CD4-positive, alpha-beta T cell treated with Interleukin-6 at 100 ng/mL for 8 hours (primary cell): ENCODE data around the gene COCH.

Source experiments
- DNase-seq: peaks from one replicate; pipeline ENCODE4 v3.0.0-alpha.2; 2020; ENCODE audit warnings: mixed read lengths, low spot score

The COCH gene

DNA sequence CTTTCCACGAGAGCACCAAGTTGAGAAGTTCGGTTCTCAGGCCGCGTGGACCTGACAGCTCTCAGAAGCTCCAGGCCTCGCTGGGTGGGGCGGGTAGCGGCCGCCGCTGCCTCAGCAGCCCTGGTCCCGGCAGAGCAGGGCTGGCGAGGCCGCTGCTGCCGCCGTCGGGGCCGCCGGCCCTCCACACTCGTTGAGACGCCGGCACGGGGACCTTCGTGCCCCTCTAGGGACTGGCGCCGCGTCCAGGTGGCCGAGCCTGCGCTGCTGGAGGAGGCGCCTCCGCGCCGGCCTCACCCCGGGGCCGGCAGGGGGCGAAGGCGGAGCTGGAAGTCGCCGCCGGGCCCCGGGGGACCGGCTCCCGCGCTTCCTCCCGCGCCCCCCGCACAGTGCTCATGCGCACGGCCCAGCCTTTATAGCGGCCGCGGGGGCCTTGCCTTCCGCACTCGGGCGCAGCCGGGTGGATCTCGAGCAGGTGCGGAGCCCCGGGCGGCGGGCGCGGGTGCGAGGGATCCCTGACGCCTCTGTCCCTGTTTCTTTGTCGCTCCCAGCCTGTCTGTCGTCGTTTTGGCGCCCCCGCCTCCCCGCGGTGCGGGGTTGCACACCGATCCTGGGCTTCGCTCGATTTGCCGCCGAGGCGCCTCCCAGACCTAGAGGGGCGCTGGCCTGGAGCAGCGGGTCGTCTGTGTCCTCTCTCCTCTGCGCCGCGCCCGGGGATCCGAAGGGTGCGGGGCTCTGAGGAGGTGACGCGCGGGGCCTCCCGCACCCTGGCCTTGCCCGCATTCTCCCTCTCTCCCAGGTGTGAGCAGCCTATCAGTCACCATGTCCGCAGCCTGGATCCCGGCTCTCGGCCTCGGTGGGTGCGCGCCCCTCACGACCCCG, at the start of gene COCH:
COCH (plus strand) TSS at position 440 of the 879 bp plus-strand sequence; CDS start at position 820, 380 bp downstream.
- no peak for DNase-seq

DNA sequence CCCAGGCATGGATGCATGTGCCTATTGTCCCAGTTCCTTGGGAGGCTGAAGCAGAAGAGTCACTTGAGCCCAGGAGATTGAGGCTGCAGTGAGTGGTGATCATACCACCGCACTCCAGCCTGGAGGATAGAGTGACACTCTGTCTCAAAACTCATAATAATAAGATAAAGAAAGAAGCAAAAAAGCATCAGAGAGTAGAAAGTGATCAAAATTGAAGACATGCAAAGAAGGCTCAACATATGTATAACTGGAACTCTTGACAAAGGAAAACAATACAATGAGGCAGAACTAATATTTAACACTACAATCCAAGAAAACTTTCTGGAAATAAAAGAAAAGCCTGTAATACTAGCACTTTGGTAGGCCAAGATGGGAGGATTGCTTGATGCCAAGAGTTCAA, 48.3 kb upstream of the COCH start:
- no peak for DNase-seq

DNA sequence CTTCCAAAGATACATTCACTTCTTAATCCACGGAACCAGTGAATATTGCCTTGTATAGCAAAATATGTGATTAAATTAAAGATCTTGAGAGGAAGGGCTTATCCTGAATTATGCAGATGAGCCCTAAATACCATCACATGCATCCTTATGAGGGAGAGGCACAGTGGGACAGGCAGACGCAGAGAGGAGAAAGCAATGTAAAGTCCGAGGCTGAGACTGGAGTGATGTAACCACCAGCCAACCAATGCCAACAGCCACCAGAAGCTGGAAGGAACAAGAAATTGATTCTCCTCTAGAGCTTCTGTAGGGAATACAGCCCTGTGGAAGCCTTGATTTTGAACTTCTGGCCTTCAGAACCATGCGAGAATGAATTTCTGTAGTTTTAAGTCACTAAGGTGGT, 44.5 kb upstream of the COCH start:
- no peak for DNase-seq

DNA sequence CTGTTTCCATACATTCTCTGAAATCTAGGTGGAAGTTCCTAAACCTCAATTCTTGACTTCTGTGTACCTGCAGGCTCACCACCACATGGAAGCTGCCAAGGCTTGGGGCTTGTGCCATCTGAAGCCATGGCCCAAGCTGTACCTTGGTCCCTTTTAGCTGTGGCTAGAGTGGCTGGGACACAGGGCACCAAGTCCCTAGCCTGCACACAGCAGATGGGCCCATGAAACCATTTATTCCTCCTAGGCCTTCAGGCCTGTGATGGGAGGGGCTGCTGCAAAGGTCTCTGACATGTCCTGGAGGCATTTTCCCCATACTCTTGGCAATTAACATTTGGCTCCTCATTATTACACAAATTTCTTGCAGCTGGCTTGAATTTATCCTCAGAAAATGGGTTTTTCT, 40.0 kb upstream of the COCH start:
- DNase-seq: no peak

DNA sequence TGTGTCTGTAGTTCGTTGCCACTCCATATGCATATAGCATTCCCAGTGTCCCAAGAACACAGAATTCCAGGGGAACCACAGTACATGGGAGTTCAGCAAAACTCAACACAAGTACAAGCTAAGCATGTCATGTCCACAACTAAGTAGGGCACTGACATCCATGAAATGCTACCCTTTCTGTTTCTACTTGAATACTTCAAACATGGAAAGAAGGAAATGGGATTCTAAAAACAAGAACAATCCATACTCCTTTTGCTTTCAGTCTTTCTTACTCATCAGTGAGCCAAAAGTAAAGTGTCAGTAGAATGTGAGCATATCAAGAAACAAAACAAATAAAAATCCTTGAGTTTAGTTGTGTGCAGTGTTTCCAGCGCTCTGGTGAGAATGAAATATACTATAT, 36.0 kb upstream of the COCH start:
- no peak for DNase-seq

DNA sequence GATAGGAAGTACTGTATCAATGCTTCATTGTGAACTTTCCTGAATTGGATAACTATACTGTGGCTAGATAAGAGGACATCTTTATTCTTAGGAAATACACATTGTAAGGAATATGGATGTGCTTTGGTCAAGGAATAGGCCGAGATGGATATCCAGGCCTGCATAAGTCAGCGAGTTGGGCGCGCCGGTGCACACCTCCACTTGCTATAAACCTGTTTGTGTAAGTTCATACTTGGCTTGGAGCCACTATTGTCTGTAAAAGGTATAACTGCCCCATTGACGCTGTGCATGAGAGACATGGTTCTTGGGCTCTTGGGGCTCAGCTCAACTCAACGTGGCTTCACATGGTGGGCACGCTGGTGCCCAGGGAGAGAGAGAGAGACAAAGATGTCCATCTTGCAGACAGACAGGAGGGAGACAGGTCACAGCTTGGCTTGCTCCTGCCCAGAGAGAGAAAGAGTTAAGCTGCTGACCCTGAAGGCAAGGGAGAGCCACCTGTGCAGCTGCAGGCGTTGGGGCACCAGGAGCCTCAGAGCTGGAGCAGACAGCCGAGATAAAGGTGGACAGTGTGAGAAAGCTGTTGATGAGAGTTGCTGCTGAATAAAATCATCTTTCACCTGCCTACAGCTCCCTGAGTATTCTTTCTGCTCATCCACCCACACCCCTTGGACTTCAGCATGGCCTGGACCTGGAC, 34.1 kb upstream of the COCH start:
- no peak for DNase-seq

DNA sequence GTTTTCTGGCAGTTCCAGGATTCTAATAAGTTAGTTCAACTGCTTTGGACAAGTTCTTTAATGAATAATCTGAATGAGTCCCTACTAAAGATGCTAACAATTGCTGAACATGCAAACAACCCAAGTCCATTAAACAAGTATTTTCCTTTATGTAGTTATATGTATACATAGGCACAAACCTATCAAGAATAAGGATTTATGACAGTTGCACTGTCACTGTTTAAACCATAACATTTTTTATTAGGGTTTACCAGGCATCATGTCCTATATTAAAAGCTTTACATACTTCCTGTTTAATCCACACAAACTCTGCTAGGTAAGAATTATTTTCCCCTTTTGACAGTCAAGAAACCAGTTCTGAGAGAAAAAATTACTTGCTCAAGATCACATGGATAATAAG, 31.9 kb upstream of the COCH start:
- no peak for DNase-seq

DNA sequence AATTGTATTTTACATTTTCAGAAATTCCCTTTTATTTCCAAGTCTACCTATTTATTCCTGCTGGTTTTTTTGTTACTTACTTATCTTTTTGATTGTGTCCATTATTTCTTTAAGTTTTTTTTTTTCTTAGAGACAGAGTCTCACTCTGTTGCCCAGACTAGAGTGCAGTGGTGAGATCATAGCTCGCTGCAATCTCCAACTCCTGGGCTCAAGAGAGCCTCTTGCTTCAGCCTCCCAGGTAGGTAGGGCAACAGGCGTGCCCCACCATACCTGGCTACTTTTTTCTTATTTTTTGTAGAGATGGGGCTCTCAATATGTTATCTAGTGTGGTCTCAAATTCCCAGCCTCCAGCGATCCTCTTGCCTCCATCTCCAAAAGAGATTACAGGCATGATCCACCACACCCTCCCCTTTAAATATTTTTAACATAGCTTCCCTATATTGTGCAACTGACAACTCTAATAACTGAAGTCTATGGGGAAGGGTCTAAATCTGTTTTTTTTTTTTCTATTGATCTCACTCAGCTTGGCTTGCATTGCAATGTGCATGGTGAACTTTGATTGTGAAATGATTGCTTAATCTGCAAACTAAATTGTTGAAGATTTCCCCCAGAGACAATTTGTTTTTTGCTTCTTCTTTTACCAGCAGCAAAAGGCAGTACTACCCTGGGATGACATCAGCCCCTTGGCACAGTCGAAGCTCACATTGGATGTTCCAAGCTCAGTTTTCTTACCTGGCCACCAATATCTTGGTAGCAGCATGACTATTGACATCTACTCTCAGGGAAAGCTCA, 25.7 kb upstream of the COCH start:
- DNase-seq: no peak

DNA sequence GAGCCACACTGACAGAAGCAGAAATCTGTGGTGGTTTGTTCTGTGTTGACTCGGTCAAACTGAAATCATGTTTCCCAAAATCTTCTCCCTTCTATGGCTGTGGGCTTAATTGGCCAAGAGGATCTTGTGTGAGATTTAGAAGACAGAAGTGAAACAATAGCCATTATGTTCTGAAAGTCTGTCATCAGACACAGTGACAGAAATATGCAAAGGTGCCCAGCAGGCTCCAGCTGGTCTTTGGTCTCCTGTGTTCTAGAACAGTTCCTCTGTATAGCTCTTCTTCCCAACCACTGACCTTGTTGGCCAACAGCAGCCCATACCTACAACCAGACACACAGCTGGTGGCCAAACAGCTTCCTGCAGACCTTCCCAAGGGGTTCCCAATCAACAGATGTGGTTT, 25.0 kb upstream of the COCH start:
- no peak for DNase-seq

DNA sequence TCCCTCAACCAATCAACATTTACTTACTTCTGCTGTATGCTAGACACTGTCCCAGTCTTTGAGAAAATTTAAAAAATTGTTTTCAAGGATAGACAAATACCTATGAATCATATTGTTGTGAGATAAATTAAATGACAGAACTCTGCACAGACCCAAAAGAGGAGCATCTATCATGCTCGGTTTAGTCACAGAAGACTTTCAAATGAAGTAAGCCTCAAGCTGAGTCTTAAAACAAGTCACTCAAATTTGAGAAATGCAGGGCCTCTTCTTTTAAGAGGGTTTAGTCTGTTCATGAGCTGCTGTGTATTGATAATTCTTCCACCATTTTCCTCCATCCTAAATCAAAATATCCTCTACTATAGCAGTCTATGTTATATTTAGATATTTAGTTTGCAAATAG, 24.4 kb upstream of the COCH start:
- no peak for DNase-seq

DNA sequence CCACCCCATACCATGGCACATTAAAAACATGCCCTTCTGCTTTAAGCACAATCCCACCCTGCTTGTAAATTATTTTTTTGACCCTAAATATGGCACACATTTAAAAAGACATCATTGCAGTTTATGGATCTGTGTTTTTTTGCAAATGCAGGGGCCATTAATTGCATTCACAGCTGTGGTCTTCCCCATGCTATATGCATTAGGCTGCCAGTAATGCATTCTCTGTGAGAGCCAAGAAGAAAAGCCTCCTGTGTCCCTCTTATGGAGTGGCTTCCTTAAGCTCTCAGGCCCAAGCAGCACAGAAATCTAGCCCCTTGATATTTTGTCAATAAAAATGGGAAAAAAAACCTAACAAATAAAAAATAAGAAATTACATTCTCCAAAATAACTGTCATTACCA, 20.4 kb upstream of the COCH start:
- no peak for DNase-seq

DNA sequence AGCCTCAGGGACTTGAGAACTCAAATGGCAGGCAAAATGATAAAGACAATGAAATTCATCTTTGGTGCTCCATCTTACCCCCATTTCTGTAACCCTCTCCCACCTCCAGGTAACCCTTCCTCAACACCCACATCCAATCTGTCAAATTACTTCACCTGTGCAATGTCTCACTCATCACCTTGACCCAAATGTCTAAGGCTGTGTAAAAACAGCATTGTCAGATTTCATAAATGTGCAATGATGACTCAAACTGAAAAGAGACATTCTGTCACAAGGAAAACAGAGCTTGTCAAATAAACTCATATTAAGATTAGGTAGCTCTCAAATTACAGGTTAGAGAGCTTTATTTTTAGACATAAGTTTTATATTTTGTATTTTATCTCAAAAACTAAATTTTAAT, 19.9 kb upstream of the COCH start:
- DNase-seq: no peak

DNA sequence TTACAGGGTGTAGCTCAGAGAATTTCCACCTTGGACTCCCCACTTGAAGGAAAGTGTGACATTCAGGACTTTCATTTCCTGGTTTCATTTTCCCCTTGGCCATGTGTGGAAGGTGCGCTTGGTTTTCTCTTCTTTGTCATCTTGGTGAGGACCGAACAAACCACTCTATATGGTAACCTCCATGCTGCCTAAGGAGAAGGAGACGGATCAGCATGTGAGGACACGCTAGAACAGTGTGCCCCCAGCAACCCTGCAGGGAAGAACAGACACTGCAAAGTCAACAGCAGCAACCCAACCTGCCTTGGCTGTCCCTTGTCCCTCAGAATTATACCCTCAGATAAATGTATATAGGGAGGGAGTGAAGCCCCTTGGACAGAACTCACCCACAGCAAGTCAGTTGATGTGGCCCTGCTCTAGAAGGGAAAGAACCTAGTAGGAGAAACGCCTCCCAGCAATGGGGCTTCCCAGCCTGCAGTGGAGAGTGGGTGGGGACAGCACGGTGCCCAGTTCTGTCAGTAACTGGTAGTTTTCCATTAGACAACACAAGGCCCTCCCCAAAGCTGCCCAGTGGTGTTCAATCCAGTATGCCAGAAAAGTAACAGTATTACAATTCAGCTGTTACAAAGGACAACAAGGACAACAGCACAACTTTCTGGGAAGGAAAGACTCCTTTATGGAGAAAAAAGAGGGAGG, 18.9 kb upstream of the COCH start:
- DNase-seq: no peak

DNA sequence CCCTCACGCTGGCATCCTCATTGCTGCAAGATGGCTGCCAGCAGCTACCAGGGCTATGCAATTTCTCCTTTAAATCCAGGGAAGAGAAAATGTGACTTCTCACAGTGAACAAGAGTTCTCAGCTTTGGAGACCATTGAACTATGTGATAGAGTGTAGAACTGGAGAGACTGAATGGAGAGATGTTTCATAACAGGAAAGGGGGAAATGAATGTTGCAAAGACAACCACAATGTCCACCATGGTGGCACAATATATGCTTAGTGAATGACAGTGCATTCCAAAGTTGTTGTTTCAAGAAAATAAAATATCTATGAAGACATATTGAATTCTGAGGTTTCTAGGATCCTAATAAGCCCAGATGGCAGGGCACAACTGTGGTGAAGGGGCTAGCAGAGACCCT, 13.2 kb upstream of the COCH start:
- no peak for DNase-seq

DNA sequence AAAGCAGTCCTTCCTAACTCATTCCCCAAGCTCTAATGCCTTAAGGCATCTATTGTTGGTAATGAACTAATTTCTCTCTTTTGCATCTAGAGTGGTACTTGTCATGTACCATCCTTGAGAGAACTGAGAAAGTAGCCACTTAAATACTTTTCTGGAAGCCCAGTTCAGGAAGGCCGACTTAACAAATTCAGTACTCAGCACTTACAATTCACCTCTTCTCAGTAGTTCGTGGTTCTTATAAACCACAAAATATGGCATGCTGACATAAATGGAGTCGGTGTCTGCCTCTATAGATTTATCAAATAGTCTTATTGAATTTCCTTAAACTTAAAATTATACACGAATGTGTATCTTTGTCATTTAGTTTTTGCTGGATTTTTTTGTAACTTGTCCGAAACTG, 9.4 kb upstream of the COCH start:
- DNase-seq: no peak

DNA sequence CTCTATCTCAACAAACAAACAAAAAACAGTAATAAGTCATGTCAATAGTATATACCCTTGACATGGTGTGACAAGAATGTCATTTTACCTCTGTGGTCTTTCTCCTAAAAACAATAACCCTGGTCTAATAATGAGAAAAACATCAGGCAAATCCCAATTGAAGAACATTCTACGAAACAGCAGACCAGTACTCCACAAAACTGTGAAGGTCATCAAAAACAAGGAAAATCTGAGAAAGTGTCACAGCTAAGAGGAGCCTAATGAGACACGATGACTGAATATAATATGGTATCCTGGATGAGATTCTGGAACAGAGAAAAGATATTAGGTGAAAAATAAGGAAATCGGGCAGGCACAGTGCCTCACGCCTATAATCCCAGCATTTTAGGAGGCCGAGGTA, 5.6 kb upstream of the COCH start:
- no peak for DNase-seq

DNA sequence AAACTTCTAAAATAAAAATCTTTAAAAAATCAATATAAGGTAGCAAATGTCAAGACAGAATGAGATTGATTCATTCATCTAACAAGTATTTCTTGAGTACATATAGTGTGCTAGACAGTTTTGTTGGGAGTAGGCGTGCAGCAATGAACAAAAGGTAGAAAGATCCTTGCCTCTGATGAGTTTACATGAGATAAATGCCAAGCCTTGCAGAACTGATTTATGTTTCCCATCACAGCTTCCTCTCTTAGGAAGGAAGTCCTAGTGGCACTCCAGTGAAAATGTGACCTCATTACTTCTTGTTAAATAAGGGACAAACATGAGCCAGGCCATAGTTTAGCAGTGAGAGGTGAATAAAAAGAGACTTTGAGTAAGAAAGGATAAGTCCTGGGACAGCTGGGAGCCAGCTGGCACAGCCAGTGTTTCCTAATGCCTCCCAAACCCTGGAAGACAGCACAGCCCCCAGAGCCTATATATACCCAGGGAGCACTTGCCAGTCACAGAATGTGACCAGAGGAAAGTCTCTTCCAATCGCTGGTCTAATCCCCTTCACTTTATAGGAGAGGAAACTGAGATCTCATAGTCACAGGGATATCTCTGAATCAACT, 4.7 kb upstream of the COCH start:
- DNase-seq: no peak

DNA sequence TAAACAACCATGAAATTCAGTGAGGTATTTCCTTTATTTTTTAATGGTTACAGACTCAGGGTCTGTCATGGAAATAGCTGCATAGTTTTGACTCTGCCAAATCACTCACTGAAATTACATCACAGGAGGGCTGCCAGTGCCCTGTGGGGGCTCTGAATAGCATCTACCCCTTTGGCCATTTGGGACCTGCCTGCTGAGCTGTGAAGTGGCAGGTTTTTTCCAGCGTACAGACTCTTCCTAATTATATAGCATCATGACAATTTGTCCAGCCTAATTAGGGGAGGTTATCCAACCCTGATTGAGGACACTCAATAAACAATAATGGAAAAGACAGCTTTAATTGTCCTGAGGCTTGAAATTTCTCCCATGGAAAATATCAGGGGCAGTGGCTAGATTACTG, 1.8 kb upstream of the COCH start:
- DNase-seq: no peak

DNA sequence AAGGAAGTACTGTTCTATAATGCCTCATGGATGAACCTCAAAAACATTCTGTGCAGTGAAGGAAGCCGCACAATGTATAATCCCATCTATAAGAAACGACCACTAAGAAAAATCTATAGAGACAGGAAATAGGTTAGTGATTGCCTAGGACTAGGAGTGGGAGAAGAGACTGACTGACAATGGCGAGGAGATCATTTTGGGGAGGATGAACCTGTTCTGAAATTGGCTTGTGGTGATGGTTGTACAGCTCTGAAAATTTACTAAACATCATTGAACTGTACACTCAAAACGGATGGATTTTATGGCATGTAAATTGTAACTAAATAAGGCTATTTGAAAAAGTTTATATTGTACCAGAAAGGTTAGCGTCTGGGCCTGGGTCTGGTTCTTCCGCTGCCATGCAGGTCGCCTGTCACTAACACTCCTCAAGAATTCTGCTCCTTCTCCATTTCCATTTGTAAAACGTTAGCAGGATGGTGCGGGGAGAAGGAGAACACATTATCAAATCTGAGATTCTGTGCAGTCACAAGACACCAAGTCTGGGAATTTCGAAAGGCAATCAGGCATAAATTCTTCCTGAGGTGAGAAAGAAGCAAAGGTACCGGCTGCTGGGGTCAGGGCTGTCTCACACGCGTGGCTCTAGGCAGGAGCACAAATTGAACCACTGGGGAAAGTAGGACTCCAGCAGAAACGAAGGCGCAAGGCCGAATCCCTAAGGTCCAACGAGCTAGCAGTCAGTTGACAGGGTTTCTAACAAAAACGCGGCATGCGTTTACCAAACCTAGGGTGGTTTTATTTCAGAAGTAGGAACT, 845 bp upstream of the COCH start:
- no peak for DNase-seq

DNA sequence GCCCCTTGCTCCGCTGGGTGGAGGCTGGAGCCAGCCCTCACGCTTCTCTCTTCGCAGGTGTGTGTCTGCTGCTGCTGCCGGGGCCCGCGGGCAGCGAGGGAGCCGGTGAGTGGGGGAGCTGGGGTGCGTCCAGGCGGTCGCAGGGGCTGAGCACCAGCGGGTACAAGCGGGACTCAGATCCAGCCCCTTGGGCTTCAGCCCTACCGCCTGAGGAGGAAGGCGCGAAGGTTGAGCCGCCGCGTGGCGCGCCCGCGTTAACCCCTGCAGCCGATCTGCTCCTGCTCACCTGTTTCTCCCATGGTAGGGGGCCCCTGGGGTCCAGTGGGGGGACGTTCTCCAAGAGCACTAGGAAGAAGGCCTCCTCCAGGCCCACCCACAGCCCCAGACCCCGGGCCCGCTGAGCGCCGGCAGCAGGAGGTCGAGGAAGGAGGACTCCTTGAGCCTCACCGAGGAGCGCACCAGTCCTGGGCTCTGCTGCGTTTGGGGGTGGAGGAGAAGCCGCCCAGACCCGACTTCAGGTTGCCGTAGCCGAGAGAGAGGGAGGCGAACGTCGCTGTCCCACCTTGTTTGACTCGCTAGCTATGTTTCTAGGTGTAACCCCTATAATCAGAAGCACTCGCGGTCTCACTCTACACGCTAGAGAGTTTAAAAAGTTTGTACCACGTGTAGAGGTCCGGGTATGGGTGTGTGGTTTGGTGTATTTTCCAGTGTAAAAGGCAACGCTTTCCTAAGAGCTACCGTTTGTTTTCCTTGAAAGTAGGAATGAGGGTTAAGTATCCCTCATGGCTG, 834 bp downstream of the COCH start:
- no peak for DNase-seq
